GM18951 (cell line): Measurements from ENCODE around the gene GPRC5C.

Experiments
- POLR2A ChIP-seq: IDR thresholded peaks from 4 replicates; pipeline ENCODE4 v1.6.1; 2011; ENCODE audit warnings: mild to moderate bottlenecking; ENCODE audit not compliant: insufficient read length, insufficient read depth; ENCODE audit errors: extremely low read depth
- in situ Hi-C: fragments of 300-500 bp; cut with MboI; formaldehyde crosslinking; loops from one replicate; pipeline ENCODE4 v1.12.0; 2022; ENCODE audit warnings: low sequenced_read_pairs, mixed read lengths, inconsistent platforms; ENCODE audit not compliant: unreplicated experiment

Gene GPRC5C

DNA sequence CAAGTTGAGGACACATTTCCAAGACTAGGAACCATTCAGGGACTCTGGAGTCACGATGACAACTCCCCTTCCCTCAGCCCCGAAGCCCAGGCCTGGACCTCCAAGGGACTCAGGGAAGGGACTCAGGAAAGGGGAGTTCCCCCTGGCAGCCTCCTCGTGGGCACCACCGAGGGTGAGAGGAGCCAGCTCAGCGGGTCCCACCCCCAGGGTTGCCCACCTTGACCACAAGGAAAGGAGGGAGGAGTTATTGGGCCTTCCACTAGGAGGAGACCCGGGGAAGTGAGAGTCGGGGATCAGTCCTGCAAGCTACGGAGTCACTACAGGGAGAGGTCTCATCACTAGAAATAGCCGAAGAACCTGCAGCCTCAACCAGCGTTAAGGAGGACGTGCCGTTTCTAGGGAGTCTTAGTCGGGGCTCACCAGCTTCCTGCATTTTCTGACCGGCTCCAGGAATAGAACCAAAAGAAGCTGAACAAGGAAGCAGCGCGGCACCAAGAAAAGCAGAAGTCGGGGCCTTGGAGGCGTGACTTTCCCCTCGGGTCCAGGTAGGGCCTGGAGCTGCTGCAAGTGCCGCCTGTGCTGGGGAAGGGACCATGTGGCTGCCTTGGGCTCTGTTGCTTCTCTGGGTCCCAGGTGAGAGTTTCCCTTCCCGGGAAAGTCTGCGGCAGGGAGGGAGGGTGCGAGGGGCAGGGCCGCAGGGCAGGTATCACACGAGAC, 34.4 kb downstream of the GPRC5C start, which contains the start of gene CD300A:
CD300A (plus strand) TSS at position 524 of the 717 bp plus-strand sequence; CDS start at position 594, 70 bp downstream.
- in situ Hi-C loops: no loop called here
- peak; percentile 66 for TF ChIP-seq POLR2A

- in situ Hi-C loops: no loop called here
- no peak for TF ChIP-seq POLR2A
Observed at GRCh38 chr17:74466828-74467184, 34.9 kb downstream of the GPRC5C start.

- in situ Hi-C loops: no loop called here
- TF ChIP-seq POLR2A: peak; percentile 43
Observed at GRCh38 chr17:74467221-74467951, 35.5 kb downstream of the GPRC5C start.

DNA sequence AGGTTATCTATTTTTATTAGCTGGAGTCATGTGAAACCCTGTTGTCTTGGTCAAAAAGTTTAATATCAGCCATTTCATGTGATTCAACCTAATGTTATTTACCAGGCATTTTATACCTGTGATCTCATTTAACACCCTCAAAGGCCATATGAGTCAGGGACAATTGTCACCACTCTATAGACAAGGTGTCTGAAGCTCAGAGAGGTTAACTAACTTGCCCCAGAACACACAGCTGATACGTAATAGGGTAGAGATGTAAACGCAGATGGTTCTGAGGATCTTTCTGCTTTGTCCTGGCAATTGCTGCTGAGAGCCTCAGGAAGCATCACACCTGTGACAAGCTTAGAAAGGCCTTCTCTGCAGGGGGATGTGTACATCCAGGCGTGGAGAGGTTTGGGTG, 39.5 kb downstream of the GPRC5C start:
- in situ Hi-C loops: no loop called here
- no peak for TF ChIP-seq POLR2A

- no peak for TF ChIP-seq POLR2A
- in situ Hi-C loops: no loop called here
Observed at GRCh38 chr17:74472890-74473289, 41.0 kb downstream of the GPRC5C start.

DNA sequence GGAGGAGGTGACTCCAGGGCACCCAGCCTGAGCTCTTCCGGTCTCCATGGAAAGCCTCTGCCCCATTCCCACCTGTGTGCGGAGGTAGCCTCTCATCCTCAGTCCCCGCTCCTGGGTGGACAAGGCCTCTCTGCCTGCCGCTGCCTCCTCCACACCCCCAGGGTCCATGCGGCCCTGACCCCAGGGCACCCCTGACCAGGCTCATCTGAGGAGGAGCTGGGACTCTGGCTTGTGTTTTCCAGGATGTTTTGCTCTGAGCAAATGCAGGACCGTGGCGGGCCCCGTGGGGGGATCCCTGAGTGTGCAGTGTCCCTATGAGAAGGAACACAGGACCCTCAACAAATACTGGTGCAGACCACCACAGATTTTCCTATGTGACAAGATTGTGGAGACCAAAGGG, 41.4 kb downstream of the GPRC5C start:
- TF ChIP-seq POLR2A: no peak
- in situ Hi-C loops: no loop called here

GRCh38 chr17:74474043-74474792, 42.3 kb downstream of the GPRC5C start:
- in situ Hi-C loops: no loop called here
- TF ChIP-seq POLR2A: no peak

GRCh38 chr17:74475189-74475588, 43.3 kb downstream of the GPRC5C start:
- no peak for TF ChIP-seq POLR2A
- in situ Hi-C loops: no loop called here

GRCh38 chr17:74477411-74477810, 45.5 kb downstream of the GPRC5C start:
- in situ Hi-C loops: no loop called here

DNA sequence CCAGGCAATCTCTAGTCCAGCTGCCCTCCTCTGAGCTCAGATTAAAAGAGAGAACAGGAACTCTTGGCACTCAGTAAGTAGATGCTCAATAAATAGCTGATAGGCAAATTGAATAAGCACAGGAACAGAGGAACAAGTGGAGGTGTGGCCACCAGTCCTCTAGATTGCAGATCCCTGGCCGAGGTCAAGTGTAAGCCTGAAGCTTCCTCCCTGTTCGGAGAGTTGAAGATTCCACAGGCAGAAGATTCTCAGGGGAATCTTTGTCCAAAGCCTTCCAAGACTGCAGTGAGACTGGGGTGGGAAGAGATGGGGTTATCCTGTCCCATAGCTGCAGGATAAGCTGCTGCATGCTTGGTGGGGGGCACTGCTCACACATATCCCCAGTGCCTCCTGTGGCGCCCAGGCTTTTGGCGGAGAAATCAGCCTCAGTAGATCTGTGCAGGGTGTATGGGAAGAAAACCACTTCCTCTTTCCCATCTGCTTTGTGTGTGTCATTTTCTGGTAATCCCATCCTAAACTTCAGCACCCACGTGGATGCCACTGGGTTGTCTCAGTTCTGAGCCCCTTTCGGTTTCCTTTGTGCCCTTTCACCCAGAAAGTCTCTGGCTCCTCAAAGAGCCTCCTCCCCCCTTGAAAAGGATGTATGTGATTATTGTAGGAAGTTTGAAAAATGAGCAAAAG, 46.7 kb downstream of the GPRC5C start:
- TF ChIP-seq POLR2A: no peak
- in situ Hi-C loops: no loop called here

More at GRCh38 chr17:74477411-74477810, 45.5 kb downstream of the GPRC5C start:
- TF ChIP-seq POLR2A: no peak

DNA sequence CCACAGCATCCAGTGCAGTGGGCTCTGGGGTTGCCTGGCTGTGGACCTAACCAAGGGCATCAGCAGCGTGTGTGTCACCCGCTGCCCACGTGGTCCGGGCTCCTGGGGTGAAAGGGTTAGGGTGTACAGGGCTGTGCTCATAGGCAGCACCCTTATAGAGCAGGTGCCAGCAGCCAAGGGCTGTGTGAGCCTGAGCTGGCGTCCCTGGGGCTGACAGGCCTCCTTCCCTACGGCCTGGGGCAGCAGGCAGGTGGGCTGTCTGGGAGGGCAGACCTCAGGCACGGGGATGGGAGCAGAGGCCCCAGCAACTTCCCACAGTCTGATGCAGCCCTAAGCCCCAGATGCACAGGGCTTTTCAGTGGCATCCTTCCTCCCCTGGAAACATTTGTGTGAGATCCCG, 48.4 kb downstream of the GPRC5C start:
- TF ChIP-seq POLR2A: no peak
- in situ Hi-C loops: no loop called here

- in situ Hi-C loops: no loop called here
- TF ChIP-seq POLR2A: no peak
Observed at GRCh38 chr17:74481621-74482020, 49.7 kb downstream of the GPRC5C start.

DNA sequence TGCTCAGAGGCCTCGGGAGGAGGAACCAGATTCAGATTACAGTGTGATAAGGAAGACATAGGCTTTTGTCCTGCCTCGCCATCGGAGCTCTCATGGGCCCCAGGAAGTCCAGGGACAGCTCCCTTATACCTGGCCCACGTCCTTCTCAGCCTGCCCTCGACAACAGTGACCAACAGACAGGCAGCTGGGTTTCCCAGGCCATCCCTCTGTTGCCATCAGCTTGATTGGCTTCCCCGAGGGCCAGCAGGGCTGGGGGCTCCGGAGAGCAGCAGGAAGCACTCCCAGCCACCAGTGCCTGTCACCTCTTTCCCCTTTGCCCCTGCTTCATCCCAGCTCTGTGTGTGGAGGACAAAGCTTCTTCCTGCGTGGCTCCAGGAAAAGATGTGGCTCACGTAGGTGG, 52.2 kb downstream of the GPRC5C start:
- in situ Hi-C loops: no loop called here
- no peak for TF ChIP-seq POLR2A

DNA sequence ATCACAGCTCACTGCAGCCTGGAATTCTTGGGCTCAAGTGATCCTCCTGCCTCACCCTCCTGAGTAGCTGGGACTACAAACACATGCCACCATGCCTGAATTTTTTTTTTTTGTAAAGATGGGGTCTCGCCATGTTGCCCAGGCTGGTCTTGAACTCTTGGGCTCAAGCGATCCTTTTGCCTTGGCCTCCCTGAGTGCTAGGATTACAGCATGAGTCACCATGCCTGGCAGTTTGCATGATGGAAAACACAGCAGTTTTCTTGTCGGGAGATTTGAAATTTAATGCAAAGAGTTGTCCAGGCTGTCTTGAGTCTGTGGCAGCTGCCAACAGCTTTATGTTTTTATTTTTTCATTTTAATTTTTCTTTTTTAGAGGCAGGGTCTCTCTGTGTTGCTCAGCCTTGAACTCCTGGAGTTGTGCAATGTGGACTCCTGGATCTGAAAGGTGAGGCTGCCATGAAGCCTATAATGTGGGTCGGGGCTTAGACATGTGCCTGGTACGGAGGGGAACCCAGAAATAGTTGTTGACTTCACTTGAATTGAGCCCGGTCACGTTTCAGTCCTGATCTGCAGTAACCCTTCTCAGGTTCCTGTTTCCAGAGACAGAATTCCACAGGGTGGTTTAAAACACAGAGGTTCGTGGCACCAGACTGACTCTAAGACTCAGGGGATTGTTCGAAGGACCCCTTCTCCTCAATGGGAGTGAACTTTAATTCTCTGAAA, 53.3 kb downstream of the GPRC5C start:
- in situ Hi-C loops: no loop called here
- TF ChIP-seq POLR2A: no peak
